ENCODE results near the gene SLC6A18.

The SLC6A18 gene, protein sequence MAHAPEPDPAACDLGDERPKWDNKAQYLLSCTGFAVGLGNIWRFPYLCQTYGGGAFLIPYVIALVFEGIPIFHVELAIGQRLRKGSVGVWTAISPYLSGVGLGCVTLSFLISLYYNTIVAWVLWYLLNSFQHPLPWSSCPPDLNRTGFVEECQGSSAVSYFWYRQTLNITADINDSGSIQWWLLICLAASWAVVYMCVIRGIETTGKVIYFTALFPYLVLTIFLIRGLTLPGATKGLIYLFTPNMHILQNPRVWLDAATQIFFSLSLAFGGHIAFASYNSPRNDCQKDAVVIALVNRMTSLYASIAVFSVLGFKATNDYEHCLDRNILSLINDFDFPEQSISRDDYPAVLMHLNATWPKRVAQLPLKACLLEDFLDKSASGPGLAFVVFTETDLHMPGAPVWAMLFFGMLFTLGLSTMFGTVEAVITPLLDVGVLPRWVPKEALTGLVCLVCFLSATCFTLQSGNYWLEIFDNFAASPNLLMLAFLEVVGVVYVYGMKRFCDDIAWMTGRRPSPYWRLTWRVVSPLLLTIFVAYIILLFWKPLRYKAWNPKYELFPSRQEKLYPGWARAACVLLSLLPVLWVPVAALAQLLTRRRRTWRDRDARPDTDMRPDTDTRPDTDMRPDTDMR

DNA sequence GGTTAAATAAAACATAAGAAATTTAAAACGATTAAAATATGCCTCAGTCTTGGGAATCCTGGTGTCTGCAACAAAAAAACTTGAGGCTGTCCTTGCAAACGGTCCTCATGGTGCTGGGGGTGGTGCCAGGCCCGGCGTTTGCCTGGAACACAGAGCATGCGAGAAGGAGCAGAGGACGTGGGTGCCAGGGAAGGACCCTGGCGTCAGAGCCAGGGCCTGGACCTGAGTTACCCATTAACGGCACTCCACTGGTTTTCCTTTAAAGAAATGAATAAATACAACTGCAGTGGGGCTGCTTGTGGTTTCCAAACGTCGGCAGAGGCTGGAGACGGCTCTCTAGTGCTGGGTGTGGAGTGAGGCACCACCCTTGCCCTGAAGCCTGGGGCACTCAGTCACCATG, at the start of gene SLC6A18:
Gene SLC6A18, plus strand, starts transcription at position 301 of the 400 bp plus-strand sequence. Its CDS starts 97 bp downstream, at position 398.
- no peak for DNase-seq

DNA sequence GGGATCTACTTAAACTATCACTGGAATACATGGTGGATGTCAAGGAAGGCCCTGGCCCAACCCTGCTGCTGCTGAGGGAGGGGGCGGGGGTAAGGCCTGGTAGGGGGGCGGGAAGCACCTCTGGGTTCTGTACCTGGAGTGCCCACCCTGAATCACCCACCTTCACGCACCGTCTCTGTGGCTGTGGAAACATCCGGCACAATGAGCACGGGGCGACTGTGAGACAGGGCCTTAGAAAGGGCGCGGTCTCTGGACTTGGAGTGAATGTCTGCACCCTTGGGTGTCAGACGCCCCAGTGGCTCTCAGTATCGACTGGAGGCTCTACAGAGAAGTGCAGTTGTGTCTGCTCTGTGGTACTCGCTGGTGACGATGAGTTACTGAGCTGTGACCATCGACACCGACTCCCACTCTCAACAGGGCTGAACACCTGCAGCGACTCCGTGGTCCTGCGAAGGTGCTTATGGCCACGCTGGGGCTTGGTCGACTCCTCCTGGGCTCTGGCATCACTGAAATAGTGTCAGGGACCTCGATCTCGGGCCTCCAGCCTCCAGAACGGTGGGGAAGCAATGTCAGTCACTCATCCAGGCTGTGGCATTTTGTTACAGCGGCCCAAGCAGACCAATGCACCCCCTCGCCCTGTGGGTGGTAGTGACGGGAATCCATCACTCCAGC, 49.2 kb upstream of the SLC6A18 start:
- DNase-seq = no peak

- DNase-seq = no peak
Measured at GRCh38 chr5:1176473-1177391, 48.4 kb upstream of the SLC6A18 start.

GRCh38 chr5:1177826-1178528, 47.2 kb upstream of the SLC6A18 start:
- DNase-seq = no peak

DNA sequence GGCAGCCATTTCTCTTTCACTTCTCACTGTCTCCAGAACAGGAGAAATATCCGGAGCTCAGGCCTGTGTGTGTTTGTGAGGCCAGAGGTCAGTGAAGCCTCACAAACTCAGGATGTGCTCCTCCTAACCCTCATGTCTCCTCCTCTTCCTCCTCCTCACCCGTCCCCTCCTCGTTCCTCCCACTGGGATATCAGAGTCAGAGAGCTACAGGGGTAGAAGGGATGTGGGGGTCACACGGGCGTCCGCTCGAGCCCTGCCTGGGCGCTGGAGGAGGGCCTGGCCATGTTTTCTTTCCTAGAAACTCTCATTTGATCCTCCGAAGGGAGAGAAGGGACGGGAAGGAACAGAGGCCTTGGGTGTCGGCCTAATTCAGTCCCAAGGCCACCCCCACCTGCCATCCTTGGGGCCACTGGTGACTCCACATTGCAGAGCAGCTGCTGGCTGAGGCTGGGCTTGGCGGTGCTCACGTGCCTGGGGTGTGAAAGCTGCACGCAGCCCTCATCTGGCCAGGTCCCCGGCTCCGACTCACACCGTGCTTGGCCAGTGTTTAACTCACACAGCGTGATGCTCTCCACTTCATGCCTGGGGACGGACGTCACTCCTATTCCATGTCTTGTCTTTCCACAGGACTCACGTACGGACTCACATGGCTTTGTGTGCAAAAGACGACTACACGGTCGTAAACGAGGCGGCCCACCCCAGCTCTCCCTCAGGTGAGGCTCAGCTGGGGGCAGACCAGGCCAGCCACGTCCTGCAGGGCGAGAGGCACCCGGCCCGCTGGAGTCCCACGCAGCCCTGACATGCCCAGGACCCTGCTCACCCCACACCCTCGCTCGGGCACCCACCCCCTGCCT, 46.4 kb upstream of the SLC6A18 start:
- DNase-seq = no peak

- no peak for DNase-seq
Measured at GRCh38 chr5:1179383-1179715, 45.8 kb upstream of the SLC6A18 start.

- DNase-seq = no peak
Measured at GRCh38 chr5:1180096-1180495, 45.1 kb upstream of the SLC6A18 start.

DNA sequence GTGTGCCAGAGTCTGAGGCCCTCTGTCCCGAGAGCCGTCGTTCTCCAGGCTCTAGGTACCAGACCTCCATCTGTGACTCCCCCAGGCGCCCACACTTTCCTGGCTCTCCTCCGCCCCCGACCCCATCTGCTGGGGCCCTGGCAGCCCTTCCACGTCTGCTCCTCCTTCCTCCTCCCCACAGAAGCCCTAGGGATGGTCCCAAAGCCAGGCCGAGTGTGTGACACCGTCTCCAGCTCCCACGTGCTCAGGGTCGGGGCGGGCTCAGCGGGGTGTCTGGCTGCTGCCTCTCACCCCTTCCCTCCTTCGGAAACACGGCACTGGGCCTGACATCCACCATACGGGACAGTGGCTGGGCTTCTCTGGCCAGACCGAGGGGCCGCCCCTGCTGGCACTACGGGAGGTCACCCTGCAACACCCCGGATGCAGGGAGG, 44.3 kb upstream of the SLC6A18 start:
- no peak for DNase-seq

DNA sequence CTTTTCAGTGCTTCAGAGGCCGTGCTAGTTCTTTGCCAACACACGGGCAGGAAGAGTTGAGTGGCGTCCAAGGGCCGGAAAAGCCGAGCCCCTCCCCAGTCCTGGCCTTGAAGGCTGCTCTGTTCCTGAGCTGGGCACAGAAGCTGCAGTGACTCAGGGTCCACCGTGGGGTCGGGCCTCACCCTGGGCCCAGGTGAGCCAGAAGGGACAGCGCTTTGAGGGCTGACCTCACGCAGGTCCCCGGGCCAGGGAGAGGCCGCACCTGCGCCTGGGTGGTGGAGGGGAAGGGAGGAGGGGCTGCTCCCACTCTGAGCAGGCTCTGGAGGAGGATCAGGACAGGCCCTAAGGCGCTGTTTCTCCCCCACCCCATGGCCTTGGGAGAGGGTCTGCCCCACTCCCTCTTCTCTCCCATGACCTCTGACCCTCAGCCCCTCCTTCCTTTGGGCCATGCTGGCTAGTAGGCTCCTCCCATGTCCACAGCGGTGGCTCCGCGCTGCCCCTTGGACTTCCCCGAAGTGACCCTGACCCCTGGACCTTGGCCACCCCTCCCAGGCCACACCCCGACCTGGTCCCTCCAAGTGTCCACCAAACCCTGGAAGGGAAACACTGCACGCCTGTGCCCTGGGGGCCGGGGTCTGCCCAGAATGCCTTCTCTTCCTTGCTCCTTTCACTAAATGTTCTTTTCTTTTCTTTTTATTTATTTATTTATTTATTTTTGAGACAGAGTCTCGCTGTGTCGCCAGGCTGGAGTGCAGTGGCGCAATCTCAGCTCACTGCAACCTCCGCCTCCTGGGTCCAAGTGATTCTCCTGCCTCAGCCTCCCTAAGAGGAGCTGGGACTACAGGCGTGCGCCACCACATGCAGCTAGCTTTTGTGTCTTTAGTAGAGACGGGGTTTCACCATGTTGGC, 43.5 kb upstream of the SLC6A18 start:
- no peak for DNase-seq

DNA sequence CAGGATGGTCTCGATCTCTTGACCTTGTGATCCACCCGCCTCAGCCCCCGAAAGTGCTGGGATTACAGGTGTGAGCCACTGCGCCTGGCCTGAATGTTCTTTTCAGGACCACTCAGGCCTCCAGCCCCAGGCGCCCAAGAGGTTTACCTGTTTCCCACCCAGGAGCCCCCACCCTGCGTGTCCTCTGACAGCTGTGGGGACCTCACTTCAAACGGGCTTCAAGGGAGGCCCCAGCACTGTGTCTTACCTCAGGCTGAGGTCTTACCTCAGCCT, 42.9 kb upstream of the SLC6A18 start:
- no peak for DNase-seq

DNA sequence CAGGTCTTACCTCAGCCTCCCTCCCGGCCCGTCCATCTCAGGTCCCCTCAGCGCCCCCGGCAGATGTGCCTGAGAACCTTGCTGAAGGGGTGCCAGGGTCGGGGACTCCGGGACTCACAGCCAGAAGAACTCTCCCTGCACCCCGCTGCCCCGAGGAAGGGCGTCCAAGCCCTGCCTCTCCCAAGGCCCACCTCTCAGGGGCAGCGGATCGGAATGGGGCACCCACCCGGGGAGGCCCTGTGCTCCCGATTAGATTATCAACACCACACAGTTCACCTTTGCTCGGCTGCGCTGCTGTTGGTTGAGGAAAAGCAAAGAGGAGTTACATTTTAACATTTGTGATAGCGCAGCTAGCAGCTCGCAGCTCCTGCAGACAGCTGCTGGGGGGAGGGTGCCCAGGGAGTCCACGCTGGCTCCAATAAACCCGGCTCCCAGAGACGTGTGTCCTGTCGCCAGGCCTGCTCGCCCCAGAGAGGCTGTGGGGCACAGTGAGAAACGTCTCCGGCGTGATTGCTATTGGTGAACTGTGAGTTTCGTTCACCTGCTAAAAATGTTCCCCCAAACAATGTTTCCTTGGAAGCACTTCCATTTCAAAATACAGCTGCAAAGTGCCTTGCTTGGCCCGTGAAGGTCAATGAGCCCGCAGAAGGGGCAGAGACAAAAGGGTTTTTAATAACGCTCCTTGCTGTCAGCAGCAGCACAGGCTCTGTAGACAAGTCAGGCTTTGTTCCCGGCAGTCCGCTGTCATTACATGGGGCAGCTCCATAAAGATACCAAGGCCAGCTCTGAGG, 42.4 kb upstream of the SLC6A18 start:
- no peak for DNase-seq

DNA sequence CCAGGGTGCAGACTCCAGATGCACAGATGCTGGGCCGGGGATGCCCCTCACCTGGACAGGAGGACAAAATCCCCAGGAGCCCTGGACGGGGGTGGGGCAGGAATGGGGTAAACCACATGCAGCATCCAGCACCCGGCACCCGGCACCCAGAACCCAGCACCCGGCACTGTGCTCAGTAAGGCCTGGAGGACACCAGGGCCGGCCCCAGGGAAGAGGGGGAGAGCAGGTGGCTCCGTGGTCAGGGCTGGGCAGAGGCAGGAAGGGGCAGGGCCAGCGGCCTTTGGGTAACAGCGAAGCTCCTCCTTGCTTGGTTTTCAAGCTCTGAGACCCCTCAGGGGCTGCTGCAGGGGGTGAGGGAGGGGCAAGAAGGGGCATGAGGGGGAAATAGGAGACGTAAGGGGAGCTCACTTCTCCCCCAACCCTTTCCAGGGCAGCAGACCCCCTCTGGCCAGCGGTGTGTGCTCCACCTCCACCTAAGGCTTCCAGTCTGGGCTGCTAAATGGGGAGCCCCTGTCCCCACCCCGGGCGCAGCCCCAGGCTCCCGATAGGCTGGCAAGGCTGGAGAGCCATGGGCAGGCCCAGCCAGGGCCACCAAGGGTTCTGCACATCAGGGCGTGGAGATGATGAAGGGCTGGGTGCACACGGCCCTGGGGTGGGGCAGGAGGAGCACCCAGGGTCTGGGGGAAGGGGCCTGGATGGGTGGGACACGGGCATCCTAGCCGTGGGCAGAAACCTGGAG, 41.6 kb upstream of the SLC6A18 start:
- DNase-seq = no peak

GRCh38 chr5:1184163-1184470, 41.1 kb upstream of the SLC6A18 start:
- DNase-seq = no peak

DNA sequence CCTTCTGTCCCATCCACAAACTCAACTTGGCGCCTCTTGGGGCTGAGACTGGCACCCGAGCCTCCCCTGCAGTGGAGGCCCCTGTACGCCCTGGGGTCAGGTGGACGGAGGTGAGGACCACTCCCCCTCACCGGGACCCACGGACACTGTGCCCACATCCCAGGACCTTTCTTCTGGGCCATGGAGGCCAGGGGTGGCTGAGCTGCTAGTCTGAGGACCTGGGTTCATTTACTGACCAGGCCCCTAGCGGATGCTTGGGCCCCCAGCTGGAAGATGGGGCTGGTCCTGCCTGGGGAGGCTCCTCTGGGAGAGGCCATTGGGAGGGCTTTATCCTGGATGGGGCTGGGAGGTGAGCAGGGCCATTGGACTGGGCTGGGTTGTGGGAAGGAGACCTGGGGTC, 40.7 kb upstream of the SLC6A18 start:
- no peak for DNase-seq

- DNase-seq = no peak
Measured at GRCh38 chr5:1185038-1185627, 40.0 kb upstream of the SLC6A18 start.

- no peak for DNase-seq
Measured at GRCh38 chr5:1185629-1186350, 39.4 kb upstream of the SLC6A18 start.

GRCh38 chr5:1186351-1187233, 38.6 kb upstream of the SLC6A18 start:
- no peak for DNase-seq

Data from activated T-cell treated with anti-CD3 and anti-CD28 coated beads for 4 hours (primary cell).